DOHH2 (cell line): ENCODE data around the gene SLC38A3.

Source experiments
- H3F3A ChIP-seq: fragments of 200-600 bp; sonication (generic), shearing (Covaris generic); 2 replicates; pipeline ENCODE4 v1.6.0; 2016; ENCODE audit warnings: antibody characterized with exemption, mild to moderate bottlenecking; ENCODE audit not compliant: control insufficient read depth, insufficient read depth
- H3K27ac ChIP-seq: fragments of 200-600 bp; sonication (generic); 2 replicates; pipeline ENCODE4 v1.5.1; 2014; ENCODE audit warnings: low read depth, mild to moderate bottlenecking, low read length, moderate library complexity
- H3K27me3 ChIP-seq: fragments of 200-600 bp; sonication (generic); 2 replicates; pipeline ENCODE4 v1.6.1; 2014; ENCODE audit warnings: mild to moderate bottlenecking, low read length, mixed read lengths; ENCODE audit not compliant: control insufficient read depth
- H3K36me3 ChIP-seq: fragments of 200-600 bp; sonication (generic); 2 replicates; pipeline ENCODE4 v1.6.1; 2014; ENCODE audit warnings: mild to moderate bottlenecking, low read length, moderate library complexity, mixed read lengths; ENCODE audit not compliant: control insufficient read depth
- H3K4me1 ChIP-seq: fragments of 200-600 bp; sonication (generic); 2 replicates; pipeline ENCODE4 v1.6.1; 2014; ENCODE audit warnings: mild to moderate bottlenecking, low read length, mixed read lengths; ENCODE audit not compliant: control insufficient read depth
- H3K4me2 ChIP-seq: fragments of 200-600 bp; sonication (generic); 2 replicates; pipeline ENCODE4 v1.6.0; 2014; ENCODE audit warnings: mild to moderate bottlenecking, low read length, moderate library complexity
- H3K4me3 ChIP-seq: fragments of 200-600 bp; sonication (generic); 2 replicates; pipeline ENCODE4 v1.5.1; 2014; ENCODE audit warnings: mild to moderate bottlenecking, low read length, mixed read lengths
- H3K79me2 ChIP-seq: fragments of 200-600 bp; sonication (generic); 2 replicates; pipeline ENCODE4 v1.6.1; 2014; ENCODE audit warnings: mild to moderate bottlenecking, low read length, mixed read lengths; ENCODE audit not compliant: control insufficient read depth
- H3K9me2 ChIP-seq: fragments of 200-600 bp; sonication (generic); replicated peaks from 2 replicates; pipeline ENCODE4 v1.6.1; 2014; ENCODE audit warnings: mild to moderate bottlenecking, low read length, mixed read lengths; ENCODE audit not compliant: control insufficient read depth
- H3K9me3 ChIP-seq: fragments of 200-600 bp; sonication (generic); 2 replicates; pipeline ENCODE4 v1.6.1; 2014; ENCODE audit warnings: antibody characterized with exemption, low read length, mixed read lengths; ENCODE audit not compliant: control insufficient read depth, insufficient read depth
- H4K20me1 ChIP-seq: fragments of 200-600 bp; sonication (generic); 2 replicates; pipeline ENCODE4 v1.6.0; 2014; ENCODE audit warnings: low read depth, mild to moderate bottlenecking, antibody characterized with exemption, low read length, moderate library complexity; ENCODE audit not compliant: control insufficient read depth, insufficient read depth
- CTCF ChIP-seq: fragments of 200-600 bp; sonication (generic); IDR thresholded peaks from one replicate; pipeline ENCODE4 v1.5.1; 2014; ENCODE audit warnings: antibody characterized with exemption, mild to moderate bottlenecking, low read depth, low read length; ENCODE audit not compliant: poor library complexity, severe bottlenecking
- EZH2phosphoT487 ChIP-seq: fragments of 200-600 bp; sonication (generic); IDR thresholded peaks from 2 replicates; pipeline ENCODE4 v1.6.1; 2017; ENCODE audit warnings: borderline replicate concordance, mild to moderate bottlenecking, antibody characterized with exemption, low read length, moderate library complexity, mixed read lengths

The SLC38A3 gene

DNA sequence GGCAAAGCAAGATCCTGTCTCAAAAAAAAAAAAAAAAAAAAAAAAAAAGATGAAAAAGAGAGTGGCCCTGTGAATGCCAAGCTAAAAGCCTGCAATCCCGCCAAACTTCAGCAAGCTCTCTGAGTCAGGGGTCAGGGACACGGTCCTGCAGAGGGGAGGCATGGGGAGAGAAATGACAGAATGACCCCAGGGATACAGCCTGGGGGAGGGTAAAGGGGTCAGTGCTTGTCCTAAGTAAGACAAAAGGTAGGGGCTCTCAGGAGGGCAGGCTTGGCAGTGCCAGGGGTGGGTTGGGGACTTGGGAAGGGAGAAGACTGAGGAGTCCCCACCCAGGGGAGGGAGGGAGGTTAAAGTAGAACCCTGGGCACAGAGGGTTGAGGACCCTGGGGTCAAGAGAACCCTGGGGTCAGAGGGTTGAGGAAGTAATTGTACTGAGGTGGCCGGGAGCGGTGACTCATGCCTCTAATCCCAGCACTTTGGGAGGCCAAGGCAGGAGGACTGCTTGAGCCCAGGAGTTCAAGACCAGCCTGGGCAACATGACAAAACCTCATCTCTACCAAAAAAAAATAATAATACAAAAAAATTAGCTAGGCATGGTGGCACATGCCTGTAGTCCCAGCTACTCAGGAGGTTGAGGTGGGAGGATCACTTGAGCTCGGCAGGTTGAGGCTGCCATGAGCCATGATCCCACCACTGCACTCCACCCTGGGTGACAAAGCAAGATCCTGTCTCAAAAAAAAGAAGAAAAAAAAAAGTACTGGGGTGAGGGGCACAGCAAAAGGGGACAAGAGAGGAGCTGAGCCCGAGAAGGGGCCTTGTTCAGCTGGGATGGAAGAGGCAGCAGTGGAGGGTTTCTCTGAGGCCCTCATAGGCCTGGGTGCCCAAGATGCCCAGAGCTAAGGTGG is 58.7 kb downstream of the SLC38A3 start:
- TF ChIP-seq EZH2phosphoT487 (no peak), CTCF (no peak)
- Histone ChIP-seq H3K79me2 (no peaks in the 10 kb centered on the region), H3K27ac (no peak overlapping the region), H3K4me2 (no peak overlapping the region), H3K4me3 (no peak overlapping the region), H4K20me1 (no peaks in the 10 kb centered on the region), H3F3A (no peaks in the 10 kb centered on the region), H3K9me2 (no peaks in the 10 kb centered on the region), H3K9me3 (no peaks in the 10 kb centered on the region), H3K36me3 (no peaks in the 10 kb centered on the region; the same call in 1 of the 2 replicates), H3K4me1 (peaks cover 10% of the 10 kb centered on the region), H3K27me3 (peaks cover 27% of the 10 kb centered on the region)

GRCh38 chr3:50264383-50264963 is 59.4 kb downstream of the SLC38A3 start:
- Histone ChIP-seq H3K4me2 (no peak overlapping the region), H3F3A (no peaks in the 10 kb centered on the region), H3K36me3 (no peaks in the 10 kb centered on the region), H3K27me3 (peaks cover 28% of the 10 kb centered on the region), H3K27ac (no peak overlapping the region), H3K9me2 (no peaks in the 10 kb centered on the region), H3K4me1 (peaks cover 10% of the 10 kb centered on the region), H3K9me3 (no peaks in the 10 kb centered on the region), H3K4me3 (no peak overlapping the region), H4K20me1 (no peaks in the 10 kb centered on the region), H3K79me2 (no peaks in the 10 kb centered on the region)
- TF ChIP-seq EZH2phosphoT487, result no peak
- no peak for TF ChIP-seq CTCF

DNA sequence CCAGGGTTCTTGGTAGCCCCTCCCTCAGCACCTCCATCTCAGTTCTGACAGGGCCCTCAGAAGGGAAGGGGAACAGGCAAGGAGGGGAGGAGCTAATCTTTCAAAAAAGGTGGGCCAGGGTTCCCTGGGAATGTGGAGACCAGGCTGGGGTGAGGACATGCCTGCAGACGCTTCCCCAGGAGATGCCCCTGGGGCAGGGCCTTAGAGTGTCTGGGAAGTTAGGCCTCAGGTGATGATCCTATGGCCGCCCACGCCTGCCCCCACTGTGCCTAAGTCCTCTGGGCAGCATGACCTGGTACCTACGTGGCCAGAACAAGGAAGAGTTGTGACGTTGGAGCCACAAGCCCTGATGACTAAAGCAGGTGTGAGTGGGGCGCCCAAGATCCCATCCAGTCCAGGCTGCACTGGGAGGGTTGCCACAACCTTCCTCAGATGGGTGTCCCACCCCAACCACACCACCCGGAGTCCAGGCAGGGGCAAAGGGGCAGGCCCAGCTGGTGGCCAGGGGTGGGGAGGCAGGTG is 60.0 kb downstream of the SLC38A3 start:
- no peak overlapping the region for H3K4me2 ChIP-seq
- peaks cover 31% of the 10 kb centered on the region for H3K27me3 ChIP-seq
- no peaks in the 10 kb centered on the region for H4K20me1 ChIP-seq
- peaks cover 5% of the 10 kb centered on the region; the same call in 1 of the 2 replicates for H3K4me1 ChIP-seq
- no peaks in the 10 kb centered on the region for H3K9me3 ChIP-seq
- no peak overlapping the region for H3K4me3 ChIP-seq
- no peaks in the 10 kb centered on the region for H3K79me2 ChIP-seq
- no peak overlapping the region for H3K27ac ChIP-seq
- no peaks in the 10 kb centered on the region for H3F3A ChIP-seq
- TF ChIP-seq CTCF (no peak), EZH2phosphoT487 (no peak)
- H3K9me2 ChIP-seq, result no peaks in the 10 kb centered on the region
- H3K36me3 ChIP-seq, result no peaks in the 10 kb centered on the region
